Kidney glomerular epithelial cell (primary cell): ENCODE measurements around the gene PLA2G1B.
A peak's percentile ranks its signal among the peaks of the same experiment; 100 is the strongest.
"Not testable (repeated sequence)": the region's sequence is repeated elsewhere in the genome, so short reads cannot be mapped to it uniquely, and the experiment has no call there.

Experiments
- DNase-seq: peaks from one replicate; lab custom pipeline; 2025; lab: John Stamatoyannopoulos, UW

Gene PLA2G1B

GRCh38 chr12:120358412-120359100, 31.0 kb upstream of the PLA2G1B start:
- no peak for DNase-seq

- DNase-seq, result no peak
Observed at GRCh38 chr12:120357104-120357503, 29.5 kb upstream of the PLA2G1B start.

- DNase-seq, result peak; percentile 94
Observed at GRCh38 chr12:120356567-120357030, 29.0 kb upstream of the PLA2G1B start.

- DNase-seq, result no peak
Observed at GRCh38 chr12:120353556-120354317, 26.2 kb upstream of the PLA2G1B start.

GRCh38 chr12:120353136-120353535, 25.6 kb upstream of the PLA2G1B start:
- no peak for DNase-seq

- DNase-seq, result no peak
Observed at GRCh38 chr12:120352117-120352516, 24.5 kb upstream of the PLA2G1B start.

- no peak for DNase-seq
Observed at GRCh38 chr12:120350576-120351350, 23.2 kb upstream of the PLA2G1B start.

- DNase-seq, result no peak
Observed at GRCh38 chr12:120347766-120348165, 20.2 kb upstream of the PLA2G1B start.

GRCh38 chr12:120346681-120347080, 19.1 kb upstream of the PLA2G1B start:
- no peak for DNase-seq

GRCh38 chr12:120346031-120346430, 18.5 kb upstream of the PLA2G1B start:
- DNase-seq, result no peak

- no peak for DNase-seq
Observed at GRCh38 chr12:120343692-120344091, 16.1 kb upstream of the PLA2G1B start.

GRCh38 chr12:120343039-120343537, 15.5 kb upstream of the PLA2G1B start:
- DNase-seq, result no peak

- DNase-seq, result no peak
Observed at GRCh38 chr12:120342175-120343038, 14.8 kb upstream of the PLA2G1B start.

GRCh38 chr12:120339256-120339655, 11.7 kb upstream of the PLA2G1B start:
- DNase-seq, result no peak

- no peak for DNase-seq
Observed at GRCh38 chr12:120337730-120338129, 10.2 kb upstream of the PLA2G1B start.

- not testable (repeated sequence) for DNase-seq
Observed at GRCh38 chr12:120336392-120336791, 8.8 kb upstream of the PLA2G1B start.

GRCh38 chr12:120335447-120335846, 7.9 kb upstream of the PLA2G1B start:
- DNase-seq, result peak; percentile 80

GRCh38 chr12:120332523-120332922, 4.9 kb upstream of the PLA2G1B start:
- no peak for DNase-seq

- no peak for DNase-seq
Observed at GRCh38 chr12:120332041-120332440, 4.5 kb upstream of the PLA2G1B start.

- DNase-seq, result no peak
Observed at GRCh38 chr12:120331390-120331789, 3.8 kb upstream of the PLA2G1B start.

- DNase-seq, result no peak
Observed at GRCh38 chr12:120328228-120328627, 649 bp upstream of the PLA2G1B start.
